Vagina (tissue), 2 donors: ENCODE data around the gene DPYSL5.

ENCODE experiments used
- POLR2A ChIP-seq, 2 donors: fragments of 450-650 bp; IDR thresholded peaks; one replicate each; pipeline ENCODE4 v1.6.1; 2017; ENCODE audit warnings: antibody characterized with exemption in 2 of 2, mild to moderate bottlenecking in 2 of 2, moderate library complexity in 2 of 2
- POLR2AphosphoS5 ChIP-seq, 2 donors: sonication (generic); formaldehyde crosslinking; IDR thresholded peaks; one replicate each; pipeline ENCODE4 v1.9.0; 2017; ENCODE audit warnings: antibody characterized with exemption in 2 of 2, mild to moderate bottlenecking in 2 of 2, low read depth in 1 of 2; ENCODE audit not compliant: insufficient read depth in 1 of 2
- TF ChIP-seq, protein P1 (sequence below), 3 experiments: fragments of 450-650 bp in 2 of 3; fragments of 200-600 bp in 1 of 3; sonication (generic) in 1 of 3; IDR thresholded peaks; one replicate each; pipeline ENCODE4 v1.5.1; 2017 to 2019; ENCODE audit warnings: antibody characterized with exemption in 3 of 3, mild to moderate bottlenecking in 2 of 3, moderate library complexity in 2 of 3

DNA sequence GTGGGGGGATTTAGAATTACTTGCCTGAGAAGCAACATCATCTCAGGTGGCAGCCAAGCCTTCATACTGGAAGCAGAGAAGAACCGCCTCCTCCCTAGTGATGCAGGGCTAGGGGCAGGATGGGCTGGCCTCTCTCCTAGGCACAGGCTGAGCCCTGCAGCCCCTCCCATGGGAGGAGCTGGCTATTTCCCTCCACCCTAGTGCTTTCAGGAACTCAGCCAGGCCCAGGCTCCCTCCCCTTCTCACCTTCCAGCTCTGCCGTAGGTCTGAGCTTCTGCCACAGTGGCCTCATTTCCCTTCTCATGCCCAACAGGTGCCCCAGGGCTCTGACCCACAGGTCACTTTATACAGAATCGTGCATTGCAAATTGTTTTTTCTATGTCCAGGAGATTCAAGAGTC is 31.0 kb upstream of the DPYSL5 start:
- TF ChIP-seq, protein P1, sequence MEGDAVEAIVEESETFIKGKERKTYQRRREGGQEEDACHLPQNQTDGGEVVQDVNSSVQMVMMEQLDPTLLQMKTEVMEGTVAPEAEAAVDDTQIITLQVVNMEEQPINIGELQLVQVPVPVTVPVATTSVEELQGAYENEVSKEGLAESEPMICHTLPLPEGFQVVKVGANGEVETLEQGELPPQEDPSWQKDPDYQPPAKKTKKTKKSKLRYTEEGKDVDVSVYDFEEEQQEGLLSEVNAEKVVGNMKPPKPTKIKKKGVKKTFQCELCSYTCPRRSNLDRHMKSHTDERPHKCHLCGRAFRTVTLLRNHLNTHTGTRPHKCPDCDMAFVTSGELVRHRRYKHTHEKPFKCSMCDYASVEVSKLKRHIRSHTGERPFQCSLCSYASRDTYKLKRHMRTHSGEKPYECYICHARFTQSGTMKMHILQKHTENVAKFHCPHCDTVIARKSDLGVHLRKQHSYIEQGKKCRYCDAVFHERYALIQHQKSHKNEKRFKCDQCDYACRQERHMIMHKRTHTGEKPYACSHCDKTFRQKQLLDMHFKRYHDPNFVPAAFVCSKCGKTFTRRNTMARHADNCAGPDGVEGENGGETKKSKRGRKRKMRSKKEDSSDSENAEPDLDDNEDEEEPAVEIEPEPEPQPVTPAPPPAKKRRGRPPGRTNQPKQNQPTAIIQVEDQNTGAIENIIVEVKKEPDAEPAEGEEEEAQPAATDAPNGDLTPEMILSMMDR (IDR thresholded peaks at IDR 0.05), result no peak
- TF ChIP-seq POLR2A (IDR thresholded peaks at IDR 0.05) (no peak), POLR2AphosphoS5 (IDR thresholded peaks at IDR 0.05; ENCODE audit: insufficient read depth in 1 of 2, low read depth in 1 of 2) (no peak)
